GM12864 (cell line): ENCODE measurements around the gene ENO1.
"Not testable (repeated sequence)": the region's sequence is repeated elsewhere in the genome, so short reads cannot be mapped to it uniquely, and the experiment has no call there.

Experiments
- DNase-seq: peaks from one replicate; pipeline ENCODE4 v3.0.0-alpha.2; 2011; ENCODE audit warnings: low read depth
- H3K4me3 ChIP-seq: 2 replicates; pipeline ENCODE4 v1.5.1; 2011; ENCODE audit warnings: mild to moderate bottlenecking, low read depth, low read length, control low read depth
- TF ChIP-seq, protein P1 (sequence below): IDR thresholded peaks from 2 replicates; pipeline ENCODE4 v1.5.1; 2011; ENCODE audit warnings: low read depth, mild to moderate bottlenecking, moderate library complexity, low read length, control low read depth, inconsistent platforms; ENCODE audit errors: missing control alignments

Gene ENO1

DNA sequence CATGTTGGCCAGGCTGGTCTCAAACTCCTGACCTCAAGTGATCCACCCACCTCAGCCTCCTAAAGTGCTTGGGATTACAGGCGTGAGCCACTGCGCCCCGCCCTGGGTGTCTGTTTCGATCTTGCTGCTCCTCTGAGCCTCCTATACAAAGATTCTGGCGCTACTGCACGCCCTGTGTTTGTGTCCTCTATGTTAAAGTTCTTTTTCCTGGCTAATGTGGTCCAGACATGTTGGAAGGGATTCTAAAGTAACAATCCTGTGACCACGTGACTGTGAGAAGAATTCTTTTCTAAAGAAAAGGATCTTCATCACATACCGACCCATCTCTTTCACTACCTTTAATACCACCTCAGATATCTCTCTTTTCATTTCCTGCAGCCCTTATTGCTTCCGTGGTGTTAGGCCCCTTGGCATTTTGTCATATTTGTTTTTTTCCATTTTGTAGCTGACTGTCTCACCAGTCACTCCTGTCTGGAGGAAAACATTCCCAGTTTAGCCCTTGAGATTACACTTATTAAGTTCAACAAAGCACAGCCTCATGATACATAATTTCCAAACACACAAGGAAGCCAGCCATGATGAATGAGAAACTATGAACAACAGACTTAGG, 27.2 kb upstream of the ENO1 start:
- DNase-seq: no peak
- TF ChIP-seq, protein P1, sequence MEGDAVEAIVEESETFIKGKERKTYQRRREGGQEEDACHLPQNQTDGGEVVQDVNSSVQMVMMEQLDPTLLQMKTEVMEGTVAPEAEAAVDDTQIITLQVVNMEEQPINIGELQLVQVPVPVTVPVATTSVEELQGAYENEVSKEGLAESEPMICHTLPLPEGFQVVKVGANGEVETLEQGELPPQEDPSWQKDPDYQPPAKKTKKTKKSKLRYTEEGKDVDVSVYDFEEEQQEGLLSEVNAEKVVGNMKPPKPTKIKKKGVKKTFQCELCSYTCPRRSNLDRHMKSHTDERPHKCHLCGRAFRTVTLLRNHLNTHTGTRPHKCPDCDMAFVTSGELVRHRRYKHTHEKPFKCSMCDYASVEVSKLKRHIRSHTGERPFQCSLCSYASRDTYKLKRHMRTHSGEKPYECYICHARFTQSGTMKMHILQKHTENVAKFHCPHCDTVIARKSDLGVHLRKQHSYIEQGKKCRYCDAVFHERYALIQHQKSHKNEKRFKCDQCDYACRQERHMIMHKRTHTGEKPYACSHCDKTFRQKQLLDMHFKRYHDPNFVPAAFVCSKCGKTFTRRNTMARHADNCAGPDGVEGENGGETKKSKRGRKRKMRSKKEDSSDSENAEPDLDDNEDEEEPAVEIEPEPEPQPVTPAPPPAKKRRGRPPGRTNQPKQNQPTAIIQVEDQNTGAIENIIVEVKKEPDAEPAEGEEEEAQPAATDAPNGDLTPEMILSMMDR: no peak
- H3K4me3 ChIP-seq: no peak overlapping the region

DNA sequence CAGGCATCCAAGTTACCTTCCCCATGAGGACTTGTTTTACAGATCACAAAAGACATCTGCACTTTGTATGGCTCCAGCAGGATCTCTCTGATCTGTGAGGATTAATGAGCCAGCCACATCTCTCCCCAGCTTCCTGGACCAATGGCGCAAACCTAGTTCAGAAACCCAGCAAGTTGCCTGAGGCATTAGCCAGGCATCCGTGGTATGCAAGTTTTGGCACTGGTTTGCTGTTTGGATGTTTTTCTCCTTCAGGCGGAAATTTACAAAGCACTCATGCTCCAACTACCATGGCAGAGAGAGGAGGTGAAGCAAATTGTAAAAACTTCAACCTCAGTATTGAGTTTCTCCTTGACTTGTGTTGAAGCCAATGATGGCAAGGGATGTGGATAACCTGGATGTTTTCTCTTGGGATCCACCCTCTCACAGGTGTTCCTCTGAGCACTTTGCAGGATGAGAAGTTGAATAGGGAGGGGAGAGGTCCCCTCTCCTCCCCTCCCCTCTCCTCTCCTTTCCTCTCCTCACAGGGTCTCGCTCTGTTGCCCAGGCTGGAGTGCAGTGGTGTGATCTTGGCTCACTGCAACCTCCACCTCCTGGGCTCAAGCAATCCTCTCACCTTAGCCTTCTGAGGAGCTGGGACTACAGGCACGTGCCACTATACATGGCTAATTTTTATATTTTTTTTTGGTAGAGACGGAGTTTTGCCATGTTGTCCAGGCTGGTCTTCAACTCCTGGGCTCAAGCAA, 25.6 kb upstream of the ENO1 start:
- no peak for DNase-seq
- TF ChIP-seq, protein P1: no peak
- no peak overlapping the region for H3K4me3 ChIP-seq

DNA sequence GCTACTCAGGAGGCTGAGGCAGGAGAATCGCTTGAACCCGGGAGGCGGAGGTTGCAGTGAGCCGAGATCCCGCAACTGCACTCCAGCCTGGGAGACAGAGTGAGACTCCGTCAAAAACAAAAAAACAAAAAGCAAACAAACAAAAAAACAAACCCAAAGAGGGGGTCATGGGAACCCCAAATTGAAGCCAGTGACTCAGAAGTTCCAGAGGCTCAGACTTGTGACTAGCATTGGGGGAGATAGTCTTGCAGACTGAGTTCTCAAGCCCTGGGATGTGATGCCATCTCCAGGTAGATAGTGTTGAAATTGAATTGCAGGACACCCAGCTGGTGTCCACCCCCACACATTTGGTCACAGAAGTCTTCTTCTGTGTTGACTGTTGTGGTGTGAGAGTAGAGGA, 24.9 kb upstream of the ENO1 start:
- TF ChIP-seq, protein P1: no peak
- no peak for DNase-seq
- no peak overlapping the region for H3K4me3 ChIP-seq

DNA sequence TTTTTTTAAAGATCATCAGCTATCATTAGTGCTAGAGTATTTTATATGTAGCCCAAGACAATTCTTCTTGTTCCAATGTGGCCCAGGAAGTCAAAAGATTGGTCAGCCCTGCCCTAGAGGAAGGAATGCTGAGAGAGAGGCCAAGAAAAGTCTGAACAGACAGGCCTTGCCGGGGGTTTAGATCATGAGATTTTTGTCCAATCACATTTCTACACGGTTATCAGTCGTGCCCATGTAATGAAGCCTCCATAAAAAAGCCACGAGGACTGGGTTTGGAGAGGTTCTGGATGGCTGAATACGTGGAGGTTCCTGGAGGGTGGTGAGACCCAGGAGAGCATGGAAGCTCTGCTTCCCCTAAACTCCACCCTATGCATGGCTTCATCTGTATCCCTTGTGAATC, 24.3 kb upstream of the ENO1 start:
- H3K4me3 ChIP-seq: no peak overlapping the region
- no peak for DNase-seq
- TF ChIP-seq, protein P1: no peak

DNA sequence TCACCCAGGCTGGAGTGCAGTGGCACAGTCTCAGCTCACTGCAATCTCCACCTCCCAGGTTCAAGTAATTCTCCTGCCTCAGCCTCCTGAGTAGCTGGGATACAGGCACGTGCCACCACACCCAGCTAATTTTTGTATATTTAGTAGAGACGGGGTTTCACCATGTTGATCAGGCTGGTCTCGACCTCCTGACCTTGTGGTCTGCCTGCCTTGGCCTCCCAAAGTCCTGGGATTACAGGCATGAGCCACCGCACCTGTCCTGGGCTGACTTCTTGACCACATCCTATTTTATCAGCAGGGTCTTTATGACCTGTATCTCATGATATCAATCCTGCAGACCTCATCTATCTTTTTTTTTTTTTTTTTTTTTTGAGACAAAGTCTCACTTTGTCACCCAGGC, 22.2 kb upstream of the ENO1 start:
- not testable (repeated sequence) for H3K4me3 ChIP-seq, DNase-seq

DNA sequence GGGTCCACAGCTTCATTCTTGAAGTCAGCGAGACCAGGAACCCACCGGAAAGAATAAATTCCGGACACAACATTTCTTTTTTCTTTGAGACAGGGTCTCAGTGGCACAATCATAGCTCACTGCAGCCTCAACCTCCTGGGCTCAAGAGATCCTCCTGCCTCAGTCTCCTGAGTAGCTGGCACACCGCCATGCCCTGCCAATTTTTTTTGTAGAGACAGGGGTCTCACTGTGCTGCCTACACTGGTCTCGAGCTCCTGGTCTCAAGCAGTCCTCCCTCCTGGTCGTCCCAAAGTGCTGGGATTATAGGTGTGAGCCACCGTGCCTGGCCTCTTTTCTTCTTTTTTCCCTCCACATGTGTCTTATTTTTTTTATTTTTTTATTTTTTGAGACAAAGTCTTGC, 20.6 kb upstream of the ENO1 start:
- TF ChIP-seq, protein P1: no peak
- no peak overlapping the region for H3K4me3 ChIP-seq
- no peak for DNase-seq

DNA sequence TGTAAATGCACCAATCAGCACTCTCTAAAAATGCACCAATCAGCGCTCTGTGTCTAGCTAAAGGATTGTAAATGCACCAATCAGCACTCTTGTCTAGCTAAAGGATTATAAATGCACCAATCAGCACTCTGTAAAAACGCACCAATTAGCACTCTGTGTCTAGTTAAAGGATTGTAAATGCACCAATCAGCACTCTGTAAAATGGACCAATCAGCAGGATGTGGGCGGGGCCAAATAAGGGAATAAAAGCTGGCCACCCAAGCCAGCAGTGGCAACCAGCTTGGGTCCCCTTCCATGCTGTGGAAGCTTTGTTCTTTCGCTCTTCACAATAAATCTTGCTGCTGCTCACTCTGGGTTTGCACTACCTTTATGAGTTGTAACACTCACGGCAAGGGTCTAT, 19.9 kb upstream of the ENO1 start:
- DNase-seq, H3K4me3 ChIP-seq: not testable (repeated sequence)

DNA sequence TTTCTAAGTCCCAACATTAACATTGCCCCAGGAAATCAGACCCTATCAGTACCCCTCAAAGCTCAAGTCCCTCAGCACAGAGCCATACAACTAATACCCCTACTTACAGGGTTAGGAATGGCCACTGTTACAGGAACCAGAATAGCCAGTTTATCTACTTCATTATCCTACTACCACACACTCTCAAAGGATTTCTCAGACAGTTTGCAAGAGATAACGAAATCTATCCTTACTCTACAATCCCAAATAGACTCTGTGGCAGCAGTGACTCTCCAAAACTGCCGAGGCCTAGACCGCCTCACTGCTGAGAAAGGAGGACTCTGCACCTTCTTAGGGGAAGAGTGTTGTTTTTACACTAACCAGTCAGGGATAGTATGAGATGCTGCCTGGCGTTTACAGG, 19.0 kb upstream of the ENO1 start:
- not testable (repeated sequence) for DNase-seq, H3K4me3 ChIP-seq

DNA sequence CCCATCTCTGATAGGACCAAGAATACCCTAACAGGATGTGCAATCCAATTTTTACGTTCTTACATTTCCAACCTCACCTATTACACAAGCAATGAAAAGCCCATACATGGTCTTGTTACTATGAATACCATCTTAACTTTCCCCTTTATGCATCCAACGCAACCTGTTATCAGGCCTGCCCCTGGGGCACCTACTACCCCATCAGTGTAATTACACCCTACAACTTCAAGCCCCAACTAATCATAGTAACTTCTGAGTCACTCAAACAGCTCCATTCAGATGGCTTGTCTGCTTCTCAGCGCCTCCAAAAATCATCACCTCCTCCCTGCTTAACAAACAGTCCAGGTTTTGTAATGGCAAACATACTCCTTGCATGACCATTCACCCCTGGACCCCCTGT, 18.3 kb upstream of the ENO1 start:
- DNase-seq, H3K4me3 ChIP-seq: not testable (repeated sequence)
